SU-DHL-6 (cell line): ENCODE data around the gene AHRR.
"Not testable (repeated sequence)": the region's sequence is repeated elsewhere in the genome, so short reads cannot be mapped to it uniquely, and the experiment has no call there.

ENCODE experiments used
- H2AFZ ChIP-seq: fragments of 200-600 bp; sonication (generic); 2 replicates; pipeline ENCODE4 v1.6.1; 2014; ENCODE audit warnings: low read depth, mild to moderate bottlenecking, moderate library complexity, mixed read lengths, antibody characterized with exemption, low read length; ENCODE audit not compliant: severe bottlenecking
- H3F3A ChIP-seq: fragments of 200-600 bp; shearing (Covaris generic); 2 replicates; pipeline ENCODE4 v1.6.0; 2016; ENCODE audit warnings: antibody characterized with exemption, mild to moderate bottlenecking; ENCODE audit not compliant: insufficient read depth
- H3K27ac ChIP-seq: fragments of 200-600 bp; sonication (generic); 2 replicates; pipeline ENCODE4 v1.5.1; 2016; ENCODE audit warnings: low read depth, mild to moderate bottlenecking, low read length, moderate library complexity, mixed read lengths
- H3K27me3 ChIP-seq: fragments of 200-600 bp; sonication (generic), shearing (Covaris generic); 2 replicates; pipeline ENCODE4 v1.6.0; 2014; ENCODE audit warnings: mild to moderate bottlenecking, low read length
- H3K36me3 ChIP-seq: fragments of 200-600 bp; sonication (generic); 2 replicates; pipeline ENCODE4 v1.6.1; 2014; ENCODE audit warnings: mild to moderate bottlenecking, low read length, mixed read lengths
- H3K4me2 ChIP-seq: fragments of 300-600, 200-600 bp; shearing (Covaris generic), sonication (generic); 2 replicates; pipeline ENCODE4 v1.6.0; 2014; ENCODE audit warnings: low read length, low read depth, mild to moderate bottlenecking; ENCODE audit not compliant: poor library complexity, severe bottlenecking
- H3K4me3 ChIP-seq: fragments of 200-600 bp; sonication (generic); 2 replicates; pipeline ENCODE4 v1.5.1; 2014; ENCODE audit warnings: antibody characterized with exemption, low read length, mild to moderate bottlenecking, mixed read lengths; ENCODE audit not compliant: insufficient read depth, poor library complexity, severe bottlenecking
- H3K79me2 ChIP-seq: fragments of 200-600 bp; sonication (generic); 2 replicates; pipeline ENCODE4 v1.6.1; 2014; ENCODE audit warnings: mild to moderate bottlenecking, low read length, moderate library complexity; ENCODE audit not compliant: insufficient read depth
- H3K9ac ChIP-seq: fragments of 200-600 bp; sonication (generic); 2 replicates; pipeline ENCODE4 v1.7.0; 2014; ENCODE audit warnings: mild to moderate bottlenecking, low read length
- H3K9me2 ChIP-seq: fragments of 200-600 bp; sonication (generic); replicated peaks from 2 replicates; pipeline ENCODE4 v1.6.1; 2014; ENCODE audit warnings: low read length; ENCODE audit not compliant: insufficient read depth
- H3K9me3 ChIP-seq: fragments of 200-600 bp; sonication (generic); 2 replicates; pipeline ENCODE4 v1.6.1; 2014; ENCODE audit warnings: low read length, mixed read lengths; ENCODE audit not compliant: insufficient read depth
- H4K20me1 ChIP-seq: fragments of 200-600 bp; sonication (generic); 2 replicates; pipeline ENCODE4 v1.6.1; 2014; ENCODE audit warnings: low read depth, mild to moderate bottlenecking, antibody characterized with exemption, low read length, moderate library complexity, mixed read lengths
- CTCF ChIP-seq: fragments of 200-600 bp; sonication (generic); IDR thresholded peaks from one replicate; pipeline ENCODE4 v1.5.1; 2017; ENCODE audit warnings: antibody characterized with exemption, mild to moderate bottlenecking, low read length, moderate library complexity; ENCODE audit not compliant: insufficient read depth, poor library complexity, severe bottlenecking
- EZH2phosphoT487 ChIP-seq: fragments of 200-600 bp; sonication (generic), shearing (Covaris generic); conservative IDR thresholded peaks from 2 replicates; pipeline ENCODE4 v1.6.1; 2018; ENCODE audit warnings: mild to moderate bottlenecking, antibody characterized with exemption, low read length, moderate library complexity, mixed read lengths

AHRR gene

GRCh38 chr5:321230-321725 is at the start of gene AHRR:
Gene AHRR (plus strand): TSS chr5:321714. CDS start chr5:343903, 22,189 bp downstream.
- H3K27me3 ChIP-seq, result no peaks in the 10 kb centered on the region

GRCh38 chr5:271828-272167 is 49.7 kb upstream of the AHRR start:
- Histone ChIP-seq H3K27ac (peak overlapping the region; percentile 57; the same call in 1 of the 2 replicates), H3K9ac (peak overlapping the region; percentile 82), H3K4me2 (peak overlapping the region; percentile 48), H3K79me2 (peaks cover 43% of the 10 kb centered on the region), H3K4me3 (peak overlapping the region; percentile 98), H3F3A (peaks cover 12% of the 10 kb centered on the region)
- not testable (repeated sequence) for H4K20me1 ChIP-seq, H2AFZ ChIP-seq, H3K9me3 ChIP-seq, H3K9me2 ChIP-seq, H3K27me3 ChIP-seq, H3K36me3 ChIP-seq

More at GRCh38 chr5:321230-321725, at the start of gene AHRR:
- H3K4me3 ChIP-seq, result no peak within 1 kb of the TSS
- H3K4me2 ChIP-seq, result no peak within 1 kb of the TSS
- H3K27ac ChIP-seq, result no peak within 1 kb of the TSS
- no peaks in the 10 kb centered on the region for H4K20me1 ChIP-seq
- H3F3A ChIP-seq, result 0 out of 2 replicates have a peak, but pooled peaks cover 3% of the 10 kb centered on the region
- no peaks in the 10 kb centered on the region for H3K79me2 ChIP-seq
- no peaks in the 10 kb centered on the region for H3K36me3 ChIP-seq
- no peak within 1 kb of the TSS for H3K9ac ChIP-seq
- H2AFZ ChIP-seq, result no peak within 1 kb of the TSS
- H3K9me2 ChIP-seq, result no peaks in the 10 kb centered on the region
- H3K9me3 ChIP-seq, result no peaks in the 10 kb centered on the region
- TF ChIP-seq CTCF (no peak), EZH2phosphoT487 (no peak)

GRCh38 chr5:273091-273490 is 48.4 kb upstream of the AHRR start:
- peak overlapping the region; percentile 40 for H3K4me2 ChIP-seq
- H3K9ac ChIP-seq, H4K20me1 ChIP-seq, H3K9me2 ChIP-seq, H3K9me3 ChIP-seq, H3K36me3 ChIP-seq, H3K27me3 ChIP-seq, H2AFZ ChIP-seq, H3K4me3 ChIP-seq, H3K27ac ChIP-seq: not testable (repeated sequence)
- peaks cover 49% of the 10 kb centered on the region for H3K79me2 ChIP-seq
- peaks cover 12% of the 10 kb centered on the region for H3F3A ChIP-seq

- H3K9ac ChIP-seq, H2AFZ ChIP-seq, H4K20me1 ChIP-seq, H3K27me3 ChIP-seq, H3K4me2 ChIP-seq, H3K4me3 ChIP-seq, H3K36me3 ChIP-seq, H3K27ac ChIP-seq, H3K9me2 ChIP-seq, H3K9me3 ChIP-seq: not testable (repeated sequence)
- Histone ChIP-seq H3K79me2 (peaks cover 53% of the 10 kb centered on the region), H3F3A (peaks cover 12% of the 10 kb centered on the region)
Observed at GRCh38 chr5:273491-273890, 48.0 kb upstream of the AHRR start.

GRCh38 chr5:274346-274745 is 47.2 kb upstream of the AHRR start:
- peaks cover 61% of the 10 kb centered on the region for H3K79me2 ChIP-seq
- H3K9me2 ChIP-seq, H2AFZ ChIP-seq, H3K36me3 ChIP-seq, H3K4me2 ChIP-seq, H3K27ac ChIP-seq, H3K9me3 ChIP-seq, H3K4me3 ChIP-seq, H3K27me3 ChIP-seq, H4K20me1 ChIP-seq, H3K9ac ChIP-seq, H3F3A ChIP-seq: not testable (repeated sequence)
